HG03159 (cell line): ENCODE data around the gene IMP3.

Experiments
- ATAC-seq: cut with Tn5 transposase; IDR thresholded peaks from one replicate; pipeline ENCODE4 v1.9.1; 2021; ENCODE audit warnings: mild to moderate bottlenecking, moderate library complexity; ENCODE audit not compliant: unreplicated experiment

The IMP3 gene

GRCh38 chr15:75625542-75626347 is 14.3 kb downstream of the IMP3 start, which contains the start of gene SNUPN:
TSS of gene SNUPN (minus strand) at chr15:75625725. CDS start at chr15:75621051, 4,674 bp downstream.
- ATAC-seq, result peak; percentile 78

DNA sequence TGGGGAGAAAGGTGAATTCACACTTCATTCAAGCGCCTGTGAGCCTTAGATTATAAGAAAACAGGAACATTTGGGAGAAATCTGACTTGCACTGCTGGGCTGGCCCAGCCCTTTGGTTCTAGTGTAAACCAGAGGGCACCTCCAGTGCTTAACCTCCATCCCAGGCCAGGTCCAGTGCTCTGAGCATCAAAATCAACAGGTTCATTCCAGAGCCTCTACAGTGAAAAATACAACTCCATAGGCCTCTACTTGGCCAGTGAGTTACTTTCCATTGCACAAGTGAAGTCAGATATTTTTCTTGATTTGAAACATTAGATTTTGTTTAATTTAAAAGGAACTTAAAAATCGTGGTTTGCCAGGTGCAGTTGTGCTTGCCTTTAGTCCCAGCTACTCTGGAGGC is 17.5 kb downstream of the IMP3 start:
- ATAC-seq, result no peak

DNA sequence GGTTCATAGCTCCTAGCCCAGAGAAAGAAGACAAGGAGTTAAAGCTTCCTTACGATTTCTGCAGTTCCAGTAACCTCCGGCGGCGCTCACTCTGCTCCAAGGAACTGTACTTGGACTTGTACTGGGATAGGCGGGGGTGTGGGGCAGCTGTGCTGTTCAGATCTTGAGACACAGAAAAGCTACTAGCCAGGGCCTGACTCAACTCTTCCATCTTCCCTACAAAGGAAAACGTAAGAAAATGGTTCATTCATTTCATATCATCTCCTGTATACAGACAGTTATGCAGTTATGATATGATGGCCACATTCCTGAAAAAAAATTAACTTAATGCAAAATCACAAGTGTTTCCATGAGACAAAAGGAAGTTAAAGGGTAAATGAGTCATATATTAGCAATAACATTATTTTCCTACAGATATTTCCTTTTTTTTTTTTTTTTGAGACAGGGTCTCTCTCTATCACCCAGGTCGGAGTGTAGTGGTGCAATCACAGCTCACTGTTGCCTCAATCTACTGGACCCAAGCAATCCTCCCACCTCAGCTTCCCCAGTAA is 19.1 kb downstream of the IMP3 start:
- ATAC-seq, result no peak

DNA sequence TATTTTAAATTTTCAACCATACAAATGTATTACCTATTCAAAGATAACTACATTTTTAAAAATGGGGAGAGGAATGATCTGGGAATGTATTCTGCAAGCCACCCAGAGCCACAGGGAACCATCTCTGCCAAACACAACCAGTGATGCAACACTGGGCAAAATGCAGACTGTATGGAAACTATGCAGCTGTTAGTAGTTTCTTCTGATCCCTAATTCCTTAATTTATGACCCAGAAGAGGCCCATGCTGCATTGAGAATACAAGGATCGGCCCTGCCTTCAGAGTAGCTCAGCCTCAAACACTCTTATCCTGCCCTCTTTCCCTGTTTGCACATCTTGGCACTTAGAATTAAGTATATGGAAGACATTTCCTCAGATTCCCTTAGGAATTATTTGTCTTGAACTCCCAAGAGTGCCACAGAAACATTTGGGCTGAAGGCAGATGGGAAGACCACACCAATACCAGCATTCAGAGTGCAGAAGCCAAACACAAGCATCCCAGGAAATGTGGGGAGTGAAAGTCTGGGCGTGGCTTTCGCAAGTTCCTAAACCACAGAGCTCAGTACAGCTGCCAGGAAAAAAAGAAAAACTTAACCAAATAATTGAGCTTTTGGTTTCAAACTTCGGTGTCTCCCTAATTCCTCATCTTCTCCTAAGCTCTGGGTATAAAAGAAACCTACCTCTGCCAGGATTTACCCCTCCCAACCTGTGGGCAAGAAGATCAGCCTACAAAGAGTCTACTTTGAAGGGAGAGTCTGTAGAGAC is 19.8 kb downstream of the IMP3 start:
- no peak for ATAC-seq

- no peak for ATAC-seq
These were observed 23.3 kb downstream of the IMP3 start for GRCh38 chr15:75616766-75617165.

DNA sequence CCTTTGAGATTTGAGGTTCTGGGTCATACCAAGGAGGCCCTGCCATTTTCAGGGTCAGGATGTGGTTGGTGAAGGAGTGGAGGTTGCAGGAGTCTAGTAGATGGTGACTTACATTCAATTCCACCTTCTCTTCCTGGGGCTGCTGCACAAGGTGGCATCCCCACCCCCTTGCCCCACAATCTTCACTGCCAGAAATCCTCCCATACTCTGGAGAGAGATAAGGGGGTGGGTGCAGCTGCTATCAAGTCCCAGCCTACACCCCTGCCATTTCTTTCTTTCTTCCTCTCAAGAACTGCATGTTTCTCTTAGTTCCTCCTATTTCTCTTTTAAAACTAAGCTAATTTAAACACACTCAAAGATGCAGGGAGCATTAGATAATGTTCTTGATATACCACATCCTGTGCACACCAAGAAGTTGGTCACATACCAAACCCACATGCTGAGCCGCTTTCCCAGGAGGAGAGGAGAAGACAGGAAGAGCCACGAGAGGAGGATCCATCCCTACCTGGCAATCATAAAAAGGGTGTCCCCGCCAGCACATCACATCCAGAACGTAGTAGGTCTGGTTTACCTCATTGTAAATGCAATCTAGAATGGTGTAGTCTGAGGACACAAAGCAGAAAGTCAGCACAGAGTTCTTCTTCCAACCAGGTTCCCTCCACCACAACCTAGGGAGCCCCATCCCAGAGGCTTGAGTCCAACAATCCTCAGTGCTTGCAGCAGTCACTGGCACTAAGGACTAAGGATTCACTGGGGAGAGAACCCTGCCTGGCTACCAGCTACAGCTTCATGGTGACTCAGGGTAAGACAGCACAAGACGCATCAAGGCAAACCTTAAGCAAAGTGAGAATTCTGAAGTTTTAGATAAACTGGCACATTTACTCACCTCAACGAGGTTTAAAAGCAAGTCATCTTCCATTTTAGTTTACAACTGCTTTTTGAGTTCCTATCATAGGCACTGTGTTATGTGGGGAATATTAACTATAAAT is 33.0 kb downstream of the IMP3 start:
- no peak for ATAC-seq

- ATAC-seq, result no peak
These were observed 34.0 kb downstream of the IMP3 start for GRCh38 chr15:75606026-75606425.

- ATAC-seq, result no peak
These were observed 40.6 kb downstream of the IMP3 start for GRCh38 chr15:75599401-75599800.

DNA sequence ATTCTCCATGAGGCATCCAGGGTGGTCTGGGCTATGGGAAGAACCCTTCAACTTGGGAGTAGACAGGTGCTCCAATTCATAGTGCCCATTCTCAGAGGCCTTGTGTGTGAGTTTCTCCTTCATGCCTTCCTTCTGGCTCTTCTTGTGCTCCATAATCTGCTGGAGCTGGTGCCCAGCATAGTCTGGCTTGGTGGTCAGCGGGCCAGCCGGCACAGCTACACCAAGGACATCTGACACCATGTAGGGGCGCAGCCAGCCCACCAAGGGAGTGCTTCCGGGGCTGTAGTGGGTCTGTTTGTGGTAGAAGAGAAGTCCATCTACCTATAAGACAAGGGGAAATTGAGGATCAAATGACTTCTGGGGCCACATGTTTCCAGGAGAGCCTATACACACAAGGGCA is 41.7 kb downstream of the IMP3 start:
- ATAC-seq, result no peak

- no peak for ATAC-seq
These were observed 42.2 kb downstream of the IMP3 start for GRCh38 chr15:75597667-75598341.

- ATAC-seq, result no peak
These were observed 43.2 kb downstream of the IMP3 start for GRCh38 chr15:75596703-75597345.

DNA sequence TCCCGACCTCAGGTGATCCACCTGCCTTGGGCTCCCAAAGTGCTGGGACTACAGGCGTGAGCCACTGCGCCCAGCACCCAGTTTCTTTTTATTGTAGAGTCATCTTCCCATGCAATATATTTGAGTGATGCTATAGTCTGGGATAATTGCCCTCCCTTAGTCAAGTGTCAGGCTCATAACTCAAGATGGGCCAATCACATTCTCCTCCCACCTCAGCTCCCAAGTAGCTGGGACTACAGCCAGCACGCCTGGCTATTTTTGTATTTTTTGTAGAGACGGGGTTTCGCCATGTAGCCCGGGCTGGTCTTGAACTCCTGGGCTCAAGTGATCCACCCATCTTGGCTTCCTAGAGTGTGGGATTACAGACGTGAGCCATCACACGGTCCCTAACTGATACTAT is 45.7 kb downstream of the IMP3 start:
- ATAC-seq, result no peak

GRCh38 chr15:75591655-75592364 is 48.2 kb downstream of the IMP3 start:
- ATAC-seq, result no peak

DNA sequence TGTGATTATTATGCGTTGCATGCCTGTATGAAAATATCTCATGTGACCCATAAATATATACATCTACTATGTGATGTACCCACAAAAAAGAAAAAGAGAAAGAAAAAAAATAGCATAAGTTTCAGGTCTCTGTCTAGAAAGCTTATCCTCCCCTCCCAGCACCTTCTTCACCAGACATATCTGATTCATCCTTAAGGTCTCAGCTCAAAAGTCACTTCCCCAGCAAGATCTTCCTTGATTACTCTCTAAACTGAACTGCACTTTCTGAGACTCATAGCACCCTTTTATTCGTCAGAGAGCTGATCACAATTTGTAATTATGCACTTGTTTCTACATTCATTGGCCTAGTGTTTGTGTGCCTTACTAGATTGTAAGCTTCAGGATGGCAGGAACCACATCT is 49.8 kb downstream of the IMP3 start:
- ATAC-seq, result no peak
